Activated naive CD8-positive, alpha-beta T cell treated with anti-CD3 and anti-CD28 coated beads for 36 hours (primary cell): Measurements from ENCODE around the gene OPCML. TPM values are rescaled to one million over a fixed set of nuclear protein-coding genes. Genes with fewer than 3 reads are reported as not detected.
A peak's percentile ranks its signal among the peaks of the same experiment; 100 is the strongest.
"Not testable (repeated sequence)": the region's sequence is repeated elsewhere in the genome, so short reads cannot be mapped to it uniquely, and the experiment has no call there.

Experiments used
- DNase-seq: peaks from one replicate; pipeline ENCODE4 v3.0.0; 2021
- H3K27ac Mint-ChIP-seq: one replicate; pipeline ENCODE4 v1.8.0; 2022; ENCODE audit warnings: mild to moderate bottlenecking, moderate library complexity, mixed read lengths
- H3K27me3 Mint-ChIP-seq: one replicate; pipeline ENCODE4 v1.8.0; 2022; ENCODE audit warnings: mild to moderate bottlenecking, mixed read lengths
- H3K36me3 Mint-ChIP-seq: one replicate; pipeline ENCODE4 v1.8.0; 2021; ENCODE audit warnings: mild to moderate bottlenecking, mixed read lengths
- H3K4me1 Mint-ChIP-seq: one replicate; pipeline ENCODE4 v1.8.0; 2021; ENCODE audit warnings: mixed read lengths
- H3K4me3 Mint-ChIP-seq: one replicate; pipeline ENCODE4 v1.8.0; 2022; ENCODE audit warnings: mild to moderate bottlenecking, moderate library complexity, mixed read lengths
- H3K9me3 Mint-ChIP-seq: one replicate; pipeline ENCODE4 v1.8.0; 2022; ENCODE audit warnings: mixed read lengths
- total RNA-seq, 2 experiments: library from RNA; stranded (reverse); gene quantifications; one replicate each; pipeline ENCODE4 v1.2.3, GENCODE V29; 2021

OPCML gene
- total RNA-seq, 2 experiments from 2014 or later = not detected

DNA sequence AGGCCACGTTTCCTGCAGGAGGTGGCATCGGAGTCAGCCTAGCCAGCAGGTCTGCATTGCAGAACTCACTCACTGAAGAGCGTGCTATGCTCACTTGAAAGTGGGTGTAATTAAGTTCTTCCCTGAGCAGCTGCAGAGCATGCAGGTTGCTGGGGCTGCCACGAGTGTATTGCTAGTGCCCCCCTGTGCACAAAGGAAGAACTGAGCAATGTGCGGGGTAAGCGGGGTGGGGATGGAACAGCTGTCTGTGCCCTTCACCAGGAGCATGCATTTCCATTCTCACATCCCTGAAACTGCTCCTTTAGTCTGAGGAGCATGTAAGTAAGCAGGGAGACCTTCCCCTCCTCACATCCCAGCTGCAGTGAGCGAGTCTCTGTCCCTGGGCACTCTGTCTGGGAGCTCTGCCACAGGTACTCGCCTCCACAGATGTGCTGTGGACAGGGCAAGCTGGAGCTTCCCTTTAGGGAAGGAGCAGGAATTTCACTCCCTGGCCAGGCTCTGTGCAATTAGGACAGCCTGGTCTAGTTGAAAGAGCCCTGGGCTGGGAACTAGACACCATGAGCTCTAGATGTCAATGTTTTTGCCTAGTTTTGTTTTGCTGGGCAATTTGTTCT lies 1130.1 kb downstream of the OPCML start:
- H3K36me3 Mint-ChIP-seq = no peaks in the 10 kb centered on the region
- peaks cover 4% of the 10 kb centered on the region for H3K9me3 Mint-ChIP-seq
- peak; percentile 1 for DNase-seq
- H3K4me1 Mint-ChIP-seq = no peaks in the 10 kb centered on the region
- H3K27me3 Mint-ChIP-seq = peaks cover 3% of the 10 kb centered on the region
- H3K4me3 Mint-ChIP-seq = no peak overlapping the region
- H3K27ac Mint-ChIP-seq = no peak overlapping the region

DNA sequence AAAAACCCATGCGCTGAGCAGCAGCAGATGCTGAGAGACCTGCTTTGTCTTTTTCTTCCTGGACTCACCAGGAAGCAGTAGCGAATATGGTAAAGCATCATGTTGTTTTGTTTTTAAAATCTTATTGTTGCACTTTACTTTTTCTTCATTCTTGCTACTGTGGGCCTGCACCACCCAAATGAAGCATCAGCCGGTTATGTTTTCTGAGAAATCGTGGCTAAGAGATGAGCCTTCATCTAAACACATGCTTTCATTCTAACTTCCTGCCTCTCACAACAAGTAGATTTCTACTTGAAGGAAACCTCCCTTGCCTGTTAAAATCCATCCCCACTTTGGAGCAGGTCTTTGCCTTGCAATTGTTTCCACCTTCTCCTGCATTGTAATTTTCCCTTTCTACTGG lies 1136.0 kb downstream of the OPCML start:
- Mint-ChIP-seq H3K4me1 (no peaks in the 10 kb centered on the region), H3K27me3 (no peaks in the 10 kb centered on the region), H3K27ac (no peak overlapping the region), H3K4me3 (no peak overlapping the region), H3K36me3 (no peaks in the 10 kb centered on the region), H3K9me3 (peaks cover 4% of the 10 kb centered on the region)
- DNase-seq = no peak

DNA sequence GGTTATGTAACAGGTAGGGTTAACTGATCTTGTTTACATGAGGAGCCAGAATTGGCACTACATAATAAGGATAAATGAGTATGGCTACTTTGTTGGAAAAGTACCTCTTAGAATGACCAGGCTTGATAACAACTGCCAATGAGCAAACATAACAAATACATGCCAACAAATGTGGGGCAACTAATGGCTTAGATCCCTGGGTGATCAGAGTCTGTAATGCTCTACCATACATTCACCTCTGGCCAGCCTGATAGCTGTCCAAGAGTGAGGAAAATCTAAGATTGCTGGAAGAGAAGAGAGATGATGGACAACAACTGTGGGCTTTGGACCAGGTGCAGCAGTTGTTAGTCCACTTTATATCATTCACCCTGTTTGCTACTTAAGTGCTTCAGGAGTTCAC lies 1136.9 kb downstream of the OPCML start:
- H3K9me3 Mint-ChIP-seq = peaks cover 5% of the 10 kb centered on the region
- H3K4me3 Mint-ChIP-seq = no peak overlapping the region
- H3K36me3 Mint-ChIP-seq = no peaks in the 10 kb centered on the region
- no peak for DNase-seq
- no peaks in the 10 kb centered on the region for H3K27me3 Mint-ChIP-seq
- H3K27ac Mint-ChIP-seq = no peak overlapping the region
- no peaks in the 10 kb centered on the region for H3K4me1 Mint-ChIP-seq

DNA sequence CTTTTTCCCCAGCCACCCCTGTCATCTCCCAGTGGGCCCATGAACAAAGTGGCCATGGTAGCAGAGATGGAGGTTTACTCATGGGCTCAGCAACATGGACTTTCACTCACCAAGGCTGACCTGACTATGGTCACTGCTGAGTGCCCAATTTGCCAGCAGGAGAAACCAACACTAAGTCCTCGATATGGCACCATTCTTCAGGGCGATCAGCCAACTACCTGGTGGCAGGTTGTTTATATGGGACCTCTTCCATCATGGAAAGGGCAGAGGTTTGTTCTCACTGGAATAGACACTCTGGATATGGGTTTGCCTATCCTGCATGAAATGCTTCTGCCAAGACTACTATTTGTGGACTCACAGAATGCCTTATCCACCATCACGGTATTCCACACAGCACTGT lies 1152.8 kb downstream of the OPCML start:
- H3K27ac Mint-ChIP-seq = no peak overlapping the region
- H3K9me3 Mint-ChIP-seq = peaks cover 3% of the 10 kb centered on the region
- no peak overlapping the region for H3K4me3 Mint-ChIP-seq
- H3K36me3 Mint-ChIP-seq = no peaks in the 10 kb centered on the region
- H3K4me1 Mint-ChIP-seq = no peaks in the 10 kb centered on the region
- peaks cover 8% of the 10 kb centered on the region for H3K27me3 Mint-ChIP-seq
- no peak for DNase-seq

DNA sequence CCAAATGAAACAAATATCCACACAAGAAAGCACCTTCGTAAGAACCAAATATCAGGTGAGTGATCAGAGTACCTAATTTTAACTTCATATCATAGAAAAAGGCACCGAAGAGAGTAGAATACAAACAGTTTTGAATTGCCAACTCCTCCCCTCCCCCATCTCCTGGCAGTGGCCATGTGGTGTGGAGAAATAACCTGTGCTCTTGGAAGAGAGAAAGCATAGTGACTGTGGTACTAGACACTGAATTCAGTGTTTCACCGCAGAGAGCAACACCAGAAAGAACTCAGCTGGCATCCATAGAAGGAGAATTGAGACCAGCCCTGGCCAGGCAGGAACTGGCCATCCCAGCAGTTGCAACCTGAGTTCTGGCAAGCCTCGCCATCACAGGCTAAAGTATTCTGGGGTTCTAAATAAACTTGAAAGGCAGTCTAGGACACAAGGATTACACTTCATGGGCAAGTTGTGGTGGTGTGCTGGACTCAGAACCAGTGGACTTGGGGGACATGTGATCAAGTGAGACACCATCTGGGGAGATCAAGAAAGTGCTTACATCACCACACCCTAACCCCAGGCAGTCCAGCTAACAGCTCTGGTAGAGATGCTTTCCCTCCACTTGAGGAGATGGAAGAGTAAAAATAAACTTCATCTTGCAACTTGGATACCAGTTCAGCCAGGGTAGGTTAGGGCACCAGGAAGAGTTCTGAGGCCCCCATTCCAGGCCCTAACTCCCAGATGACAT lies 1158.7 kb downstream of the OPCML start:
- DNase-seq = no peak
- H3K4me3 Mint-ChIP-seq = no peak overlapping the region
- peaks cover 12% of the 10 kb centered on the region for H3K27me3 Mint-ChIP-seq
- H3K27ac Mint-ChIP-seq = no peak overlapping the region
- no peaks in the 10 kb centered on the region for H3K36me3 Mint-ChIP-seq
- peaks cover 1% of the 10 kb centered on the region for H3K9me3 Mint-ChIP-seq
- no peaks in the 10 kb centered on the region for H3K4me1 Mint-ChIP-seq

DNA sequence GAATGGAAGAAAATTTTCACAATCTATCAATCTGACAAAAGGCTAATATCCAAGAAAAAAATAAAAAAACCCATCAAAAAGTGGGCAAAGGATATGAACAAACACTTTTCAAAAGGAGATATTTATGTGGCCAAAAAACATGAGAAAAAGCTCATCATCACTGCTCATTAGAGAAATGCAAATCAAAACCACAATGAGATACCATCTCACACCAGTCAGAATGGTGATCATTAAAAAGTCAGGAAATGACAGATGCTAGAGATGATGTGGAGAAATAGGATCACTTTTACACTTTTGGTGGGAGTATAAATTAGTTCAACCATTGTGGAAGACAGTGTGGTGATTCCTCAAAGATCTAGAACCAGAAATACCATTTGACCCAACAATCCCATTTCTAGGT lies 1162.2 kb downstream of the OPCML start:
- not testable (repeated sequence) for H3K27me3 Mint-ChIP-seq, H3K4me1 Mint-ChIP-seq, H3K36me3 Mint-ChIP-seq, H3K9me3 Mint-ChIP-seq, H3K4me3 Mint-ChIP-seq, H3K27ac Mint-ChIP-seq, DNase-seq

DNA sequence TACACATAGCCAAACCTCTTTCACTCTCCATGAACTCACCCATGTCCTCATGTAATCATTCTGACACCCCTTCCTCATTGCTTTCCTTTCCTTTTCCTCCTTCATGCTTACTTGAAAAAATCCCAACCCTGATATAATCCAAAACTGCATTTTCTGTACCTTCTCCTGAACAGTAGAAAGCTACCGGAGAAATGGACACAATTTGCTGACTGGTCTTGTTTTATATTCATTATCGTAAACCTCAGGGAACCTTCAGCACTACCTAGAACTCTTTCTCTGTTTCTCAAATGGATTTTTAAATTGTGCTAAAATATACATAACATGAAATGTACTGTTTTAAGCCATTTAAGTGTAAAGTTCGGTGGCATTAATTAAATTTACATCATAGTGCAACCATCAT lies 1165.0 kb downstream of the OPCML start:
- H3K27ac Mint-ChIP-seq = no peak overlapping the region
- no peak for DNase-seq
- no peaks in the 10 kb centered on the region for H3K4me1 Mint-ChIP-seq
- H3K27me3 Mint-ChIP-seq = peaks cover 5% of the 10 kb centered on the region
- H3K4me3 Mint-ChIP-seq = no peak overlapping the region
- no peaks in the 10 kb centered on the region for H3K36me3 Mint-ChIP-seq
- H3K9me3 Mint-ChIP-seq = peaks cover 5% of the 10 kb centered on the region

DNA sequence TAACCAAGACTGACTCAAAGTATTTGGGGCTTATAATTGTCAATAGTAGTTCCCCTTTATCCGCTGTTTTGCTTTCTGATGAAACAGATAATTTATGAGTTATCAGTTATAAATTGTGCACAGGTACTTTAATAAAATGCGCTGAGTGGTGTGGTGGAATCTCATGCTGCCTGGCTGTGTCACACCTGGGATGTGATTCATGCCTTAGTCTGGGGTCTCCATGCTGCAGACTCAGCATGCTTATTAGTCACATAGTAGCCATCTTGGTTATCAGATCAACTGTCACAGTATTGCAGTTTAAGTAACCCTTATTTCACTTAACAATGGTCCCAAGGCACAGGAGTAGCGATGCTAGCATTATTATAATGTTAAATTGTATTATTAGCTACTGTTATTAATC lies 1166.7 kb downstream of the OPCML start:
- H3K4me3 Mint-ChIP-seq = no peak overlapping the region
- DNase-seq = no peak
- peaks cover 5% of the 10 kb centered on the region for H3K9me3 Mint-ChIP-seq
- no peaks in the 10 kb centered on the region for H3K36me3 Mint-ChIP-seq
- no peaks in the 10 kb centered on the region for H3K4me1 Mint-ChIP-seq
- no peak overlapping the region for H3K27ac Mint-ChIP-seq
- peaks cover 5% of the 10 kb centered on the region for H3K27me3 Mint-ChIP-seq
